Measurements from ENCODE around the gene GNL3.

DNA sequence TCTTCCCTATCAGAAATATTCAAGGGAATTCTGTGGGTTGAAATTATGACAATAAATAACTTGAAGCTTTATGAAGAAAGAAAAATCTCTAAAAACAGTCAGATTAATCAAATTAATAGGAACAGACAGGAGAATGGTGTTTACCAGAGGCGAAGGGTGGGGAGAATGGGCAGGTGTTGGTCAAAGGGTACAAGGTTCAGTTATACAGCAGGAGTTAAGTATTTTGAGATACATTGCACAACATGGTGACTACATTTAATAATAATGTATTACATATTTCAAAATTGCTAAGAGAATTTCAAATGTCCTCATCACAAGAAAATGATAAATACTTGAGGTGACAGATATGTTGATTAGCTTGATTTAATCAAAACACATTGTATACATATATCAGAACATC is 38.7 kb downstream of the GNL3 start:
- TF ChIP-seq SNAI2 (CRISPR knock-in tag; IDR thresholded peaks at IDR 0.05) (no peak), ZNF565 (CRISPR knock-in tag; conservative IDR thresholded peaks at IDR 0.05; ENCODE audit: low read depth) (no peak), TOX (CRISPR knock-in tag; IDR thresholded peaks at IDR 0.05; ENCODE audit: borderline replicate concordance) (no peak), ZFP3 (CRISPR knock-in tag; IDR thresholded peaks at IDR 0.05) (no peak), ZFP30 (CRISPR knock-in tag; IDR thresholded peaks at IDR 0.05) (no peak), BACH2 (CRISPR knock-in tag; IDR thresholded peaks at IDR 0.05; ENCODE audit: borderline replicate concordance) (no peak)
- TF ChIP-seq, protein P1, sequence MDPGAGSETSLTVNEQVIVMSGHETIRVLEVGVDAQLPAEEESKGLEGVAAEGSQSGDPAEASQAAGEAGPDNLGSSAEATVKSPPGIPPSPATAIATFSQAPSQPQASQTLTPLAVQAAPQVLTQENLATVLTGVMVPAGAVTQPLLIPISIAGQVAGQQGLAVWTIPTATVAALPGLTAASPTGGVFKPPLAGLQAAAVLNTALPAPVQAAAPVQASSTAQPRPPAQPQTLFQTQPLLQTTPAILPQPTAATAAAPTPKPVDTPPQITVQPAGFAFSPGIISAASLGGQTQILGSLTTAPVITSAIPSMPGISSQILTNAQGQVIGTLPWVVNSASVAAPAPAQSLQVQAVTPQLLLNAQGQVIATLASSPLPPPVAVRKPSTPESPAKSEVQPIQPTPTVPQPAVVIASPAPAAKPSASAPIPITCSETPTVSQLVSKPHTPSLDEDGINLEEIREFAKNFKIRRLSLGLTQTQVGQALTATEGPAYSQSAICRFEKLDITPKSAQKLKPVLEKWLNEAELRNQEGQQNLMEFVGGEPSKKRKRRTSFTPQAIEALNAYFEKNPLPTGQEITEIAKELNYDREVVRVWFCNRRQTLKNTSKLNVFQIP (CRISPR knock-in tag; IDR thresholded peaks at IDR 0.05; ENCODE audit: borderline replicate concordance, low read depth) = no peak
- TF ChIP-seq, protein P2, sequence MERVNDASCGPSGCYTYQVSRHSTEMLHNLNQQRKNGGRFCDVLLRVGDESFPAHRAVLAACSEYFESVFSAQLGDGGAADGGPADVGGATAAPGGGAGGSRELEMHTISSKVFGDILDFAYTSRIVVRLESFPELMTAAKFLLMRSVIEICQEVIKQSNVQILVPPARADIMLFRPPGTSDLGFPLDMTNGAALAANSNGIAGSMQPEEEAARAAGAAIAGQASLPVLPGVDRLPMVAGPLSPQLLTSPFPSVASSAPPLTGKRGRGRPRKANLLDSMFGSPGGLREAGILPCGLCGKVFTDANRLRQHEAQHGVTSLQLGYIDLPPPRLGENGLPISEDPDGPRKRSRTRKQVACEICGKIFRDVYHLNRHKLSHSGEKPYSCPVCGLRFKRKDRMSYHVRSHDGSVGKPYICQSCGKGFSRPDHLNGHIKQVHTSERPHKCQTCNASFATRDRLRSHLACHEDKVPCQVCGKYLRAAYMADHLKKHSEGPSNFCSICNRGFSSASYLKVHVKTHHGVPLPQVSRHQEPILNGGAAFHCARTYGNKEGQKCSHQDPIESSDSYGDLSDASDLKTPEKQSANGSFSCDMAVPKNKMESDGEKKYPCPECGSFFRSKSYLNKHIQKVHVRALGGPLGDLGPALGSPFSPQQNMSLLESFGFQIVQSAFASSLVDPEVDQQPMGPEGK (CRISPR knock-in tag; IDR thresholded peaks at IDR 0.05; ENCODE audit: borderline replicate concordance) = no peak

All from SK-N-SH treated with all-trans-retinoic acid at 6 μM for 48 hours (cell line).